C4-2B (cell line): ENCODE data around the gene GJC2.

Source experiments
- ZFX ChIP-seq: fragments of 450-650 bp; IDR thresholded peaks from 2 replicates; pipeline ENCODE4 v1.6.1; 2017
- TF ChIP-seq, protein P1 (sequence below): fragments of 450-650 bp; conservative IDR thresholded peaks from 2 replicates; pipeline ENCODE4 v1.5.1; 2017; ENCODE audit warnings: mild to moderate bottlenecking

DNA sequence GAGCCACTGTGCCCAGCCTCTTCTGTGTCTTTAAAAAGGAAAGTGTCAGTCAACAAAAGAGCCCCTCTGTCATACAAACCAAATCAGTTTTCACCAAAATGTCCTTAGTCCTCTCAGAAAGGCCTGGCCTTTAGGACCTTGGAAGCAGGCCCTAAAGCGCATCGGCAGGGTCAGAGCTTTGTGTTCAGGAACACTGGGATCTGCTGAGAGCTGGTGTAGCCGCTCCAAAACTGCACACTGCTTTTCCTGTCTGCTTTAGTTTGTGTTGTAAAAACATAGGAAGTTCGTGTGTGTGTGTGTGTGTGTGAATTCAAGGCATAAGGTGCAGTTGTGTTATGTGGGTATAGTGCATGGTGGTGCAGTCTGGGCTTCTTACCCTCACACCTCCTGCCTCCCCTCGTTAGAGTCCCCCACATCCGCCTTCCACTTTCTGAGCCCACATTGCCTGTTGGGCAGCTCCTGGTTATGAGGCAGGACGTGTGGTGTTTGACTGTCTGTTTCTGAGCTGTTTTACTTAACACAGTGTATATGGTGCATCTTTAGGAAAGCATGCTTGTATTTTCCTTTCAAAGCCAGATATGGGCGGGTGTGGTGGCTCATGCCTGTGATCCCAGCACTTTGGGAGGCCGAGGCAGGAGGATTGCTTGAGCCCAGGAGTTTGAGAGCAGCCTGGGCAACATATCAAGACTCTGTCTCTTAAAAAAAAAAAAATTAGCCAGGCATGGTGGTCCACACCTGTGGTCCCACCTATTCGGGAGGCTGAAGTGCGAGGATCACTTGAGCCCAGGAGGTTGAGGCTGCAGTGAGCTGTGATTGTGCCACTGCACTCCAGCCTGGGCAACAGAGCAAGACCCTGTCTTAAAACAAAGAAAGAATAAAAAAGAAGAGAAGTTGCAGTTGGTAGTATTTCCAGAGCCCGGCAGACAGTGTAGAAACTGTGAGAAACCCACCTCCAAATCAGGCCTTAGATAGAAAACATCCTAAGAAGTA lies 28.3 kb downstream of the GJC2 start:
- TF ChIP-seq, protein P1, sequence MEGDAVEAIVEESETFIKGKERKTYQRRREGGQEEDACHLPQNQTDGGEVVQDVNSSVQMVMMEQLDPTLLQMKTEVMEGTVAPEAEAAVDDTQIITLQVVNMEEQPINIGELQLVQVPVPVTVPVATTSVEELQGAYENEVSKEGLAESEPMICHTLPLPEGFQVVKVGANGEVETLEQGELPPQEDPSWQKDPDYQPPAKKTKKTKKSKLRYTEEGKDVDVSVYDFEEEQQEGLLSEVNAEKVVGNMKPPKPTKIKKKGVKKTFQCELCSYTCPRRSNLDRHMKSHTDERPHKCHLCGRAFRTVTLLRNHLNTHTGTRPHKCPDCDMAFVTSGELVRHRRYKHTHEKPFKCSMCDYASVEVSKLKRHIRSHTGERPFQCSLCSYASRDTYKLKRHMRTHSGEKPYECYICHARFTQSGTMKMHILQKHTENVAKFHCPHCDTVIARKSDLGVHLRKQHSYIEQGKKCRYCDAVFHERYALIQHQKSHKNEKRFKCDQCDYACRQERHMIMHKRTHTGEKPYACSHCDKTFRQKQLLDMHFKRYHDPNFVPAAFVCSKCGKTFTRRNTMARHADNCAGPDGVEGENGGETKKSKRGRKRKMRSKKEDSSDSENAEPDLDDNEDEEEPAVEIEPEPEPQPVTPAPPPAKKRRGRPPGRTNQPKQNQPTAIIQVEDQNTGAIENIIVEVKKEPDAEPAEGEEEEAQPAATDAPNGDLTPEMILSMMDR, result no peak
- TF ChIP-seq ZFX, result no peak
